ENCODE measurements around the gene MID1.

MID1 gene

GRCh38 chrX:10602646-10603045 lies 17.7 kb downstream of the MID1 start:
- no peaks in the 10 kb centered on the region for H3K27me3 ChIP-seq (ENCODE audit: insufficient read depth, low read length, poor library complexity)
- H3K4me3 ChIP-seq (ENCODE audit: low read depth in 1 of 2, low read length in 2 of 2), result no peak overlapping the region
- no peak for TF ChIP-seq EZH2 (IDR thresholded peaks at IDR 0.05; ENCODE audit: borderline replicate concordance, low read depth, low read length, severe bottlenecking)
- no peak for TF ChIP-seq CTCF (IDR thresholded peaks at IDR 0.05; ENCODE audit: borderline replicate concordance, extremely low read depth, low read length, poor library complexity, severe bottlenecking)
- H3K9me3 ChIP-seq (ENCODE audit: insufficient read depth, low read length, severe bottlenecking), result no peaks in the 10 kb centered on the region
- no peaks in the 10 kb centered on the region for H3K36me3 ChIP-seq (ENCODE audit: insufficient read depth, low read length)
- no peaks in the 10 kb centered on the region for H3K4me1 ChIP-seq (ENCODE audit: insufficient read depth, low read length)
- H3K4me2 ChIP-seq (ENCODE audit: insufficient read depth, low read length), result no peak overlapping the region
- no peaks in the 10 kb centered on the region for H4K20me1 ChIP-seq (ENCODE audit: insufficient read depth, low read length)
- H2AFZ ChIP-seq (ENCODE audit: low read depth, low read length), result no peak overlapping the region
- H3K79me2 ChIP-seq (ENCODE audit: insufficient read depth, low read length), result no peaks in the 10 kb centered on the region
- ATAC-seq (ENCODE audit: insufficient read depth, low read depth) (no peak), DNase-seq (no peak)
- H3K9ac ChIP-seq (ENCODE audit: low read depth, low read length), result no peak overlapping the region
- H3K27ac ChIP-seq (ENCODE audit: low read length), result no peak overlapping the region

GRCh38 chrX:10600479-10600878 lies 19.9 kb downstream of the MID1 start:
- no peaks in the 10 kb centered on the region for H3K27me3 ChIP-seq (ENCODE audit: insufficient read depth, low read length, poor library complexity)
- no peaks in the 10 kb centered on the region for H3K4me1 ChIP-seq (ENCODE audit: insufficient read depth, low read length)
- no peaks in the 10 kb centered on the region for H3K79me2 ChIP-seq (ENCODE audit: insufficient read depth, low read length)
- H4K20me1 ChIP-seq (ENCODE audit: insufficient read depth, low read length), result no peaks in the 10 kb centered on the region
- no peak overlapping the region for H3K4me3 ChIP-seq (ENCODE audit: low read depth in 1 of 2, low read length in 2 of 2)
- H3K9me3 ChIP-seq (ENCODE audit: insufficient read depth, low read length, severe bottlenecking), result no peaks in the 10 kb centered on the region
- no peak for ATAC-seq (ENCODE audit: insufficient read depth, low read depth)
- no peak overlapping the region for H3K4me2 ChIP-seq (ENCODE audit: insufficient read depth, low read length)
- no peak overlapping the region for H3K9ac ChIP-seq (ENCODE audit: low read depth, low read length)
- no peaks in the 10 kb centered on the region for H3K36me3 ChIP-seq (ENCODE audit: insufficient read depth, low read length)
- no peak for DNase-seq
- TF ChIP-seq CTCF (IDR thresholded peaks at IDR 0.05; ENCODE audit: borderline replicate concordance, extremely low read depth, low read length, poor library complexity, severe bottlenecking) (no peak), EZH2 (IDR thresholded peaks at IDR 0.05; ENCODE audit: borderline replicate concordance, low read depth, low read length, severe bottlenecking) (no peak)
- no peak overlapping the region for H2AFZ ChIP-seq (ENCODE audit: low read depth, low read length)
- H3K27ac ChIP-seq (ENCODE audit: low read length), result no peak overlapping the region

- H2AFZ ChIP-seq (ENCODE audit: low read depth, low read length), result no peak overlapping the region
- H3K36me3 ChIP-seq (ENCODE audit: insufficient read depth, low read length), result no peaks in the 10 kb centered on the region
- DNase-seq, result no peak
- H3K4me3 ChIP-seq (ENCODE audit: low read depth in 1 of 2, low read length in 2 of 2), result no peak overlapping the region
- no peak for TF ChIP-seq CTCF (IDR thresholded peaks at IDR 0.05; ENCODE audit: borderline replicate concordance, extremely low read depth, low read length, poor library complexity, severe bottlenecking)
- no peak for TF ChIP-seq EZH2 (IDR thresholded peaks at IDR 0.05; ENCODE audit: borderline replicate concordance, low read depth, low read length, severe bottlenecking)
- no peaks in the 10 kb centered on the region for H3K27me3 ChIP-seq (ENCODE audit: insufficient read depth, low read length, poor library complexity)
- H3K4me2 ChIP-seq (ENCODE audit: insufficient read depth, low read length), result no peak overlapping the region
- H3K9me3 ChIP-seq (ENCODE audit: insufficient read depth, low read length, severe bottlenecking), result no peaks in the 10 kb centered on the region
- no peak overlapping the region for H3K27ac ChIP-seq (ENCODE audit: low read length)
- H4K20me1 ChIP-seq (ENCODE audit: insufficient read depth, low read length), result no peaks in the 10 kb centered on the region
- no peak for ATAC-seq (ENCODE audit: insufficient read depth, low read depth)
- H3K9ac ChIP-seq (ENCODE audit: low read depth, low read length), result no peak overlapping the region
- H3K79me2 ChIP-seq (ENCODE audit: insufficient read depth, low read length), result no peaks in the 10 kb centered on the region
- H3K4me1 ChIP-seq (ENCODE audit: insufficient read depth, low read length), result no peaks in the 10 kb centered on the region
Observed at GRCh38 chrX:10598540-10598939, 21.8 kb downstream of the MID1 start.

- DNase-seq, result no peak
- TF ChIP-seq EZH2 (IDR thresholded peaks at IDR 0.05; ENCODE audit: borderline replicate concordance, low read depth, low read length, severe bottlenecking) (no peak), CTCF (IDR thresholded peaks at IDR 0.05; ENCODE audit: borderline replicate concordance, extremely low read depth, low read length, poor library complexity, severe bottlenecking) (peak; percentile 52)
- Histone ChIP-seq H3K4me1 (ENCODE audit: insufficient read depth, low read length) (no peaks in the 10 kb centered on the region), H2AFZ (ENCODE audit: low read depth, low read length) (no peak overlapping the region), H3K9ac (ENCODE audit: low read depth, low read length) (no peak overlapping the region), H3K4me2 (ENCODE audit: insufficient read depth, low read length) (no peak overlapping the region), H3K27me3 (ENCODE audit: insufficient read depth, low read length, poor library complexity) (no peaks in the 10 kb centered on the region), H3K36me3 (ENCODE audit: insufficient read depth, low read length) (no peaks in the 10 kb centered on the region), H3K9me3 (ENCODE audit: insufficient read depth, low read length, severe bottlenecking) (no peaks in the 10 kb centered on the region), H4K20me1 (ENCODE audit: insufficient read depth, low read length) (no peaks in the 10 kb centered on the region), H3K4me3 (ENCODE audit: low read depth in 1 of 2, low read length in 2 of 2) (no peak overlapping the region), H3K27ac (ENCODE audit: low read length) (no peak overlapping the region), H3K79me2 (ENCODE audit: insufficient read depth, low read length) (no peaks in the 10 kb centered on the region)
- no peak for ATAC-seq (ENCODE audit: insufficient read depth, low read depth)
Observed at GRCh38 chrX:10597871-10598270, 22.5 kb downstream of the MID1 start.
